HL-60 (cell line): ENCODE data around the gene CELF2.

Experiments used
- DNase-seq, 2 experiments: peaks; one replicate each; pipeline ENCODE4 v3.0.0-alpha.2; 2010 to 2020; ENCODE audit warnings: low read depth in 1 of 2, low spot score in 1 of 2
- H3K27ac ChIP-seq: fragments of 250-450 bp; sonication (Bioruptor Pico); replicated peaks from 2 replicates; pipeline ENCODE4 v1.5.1; 2020; ENCODE audit warnings: mild to moderate bottlenecking, moderate library complexity
- H3K27me3 ChIP-seq: fragments of 250-450 bp; sonication (Bioruptor Pico); 2 replicates; pipeline ENCODE4 v1.5.1; 2021; ENCODE audit warnings: mild to moderate bottlenecking, moderate library complexity; ENCODE audit not compliant: insufficient read depth, poor library complexity, severe bottlenecking
- H3K4me3 ChIP-seq: replicated peaks from 2 replicates; pipeline ENCODE4 v1.5.1; 2011; ENCODE audit warnings: mild to moderate bottlenecking, control low read depth, low read length; ENCODE audit not compliant: insufficient read depth
- GABPA ChIP-seq: IDR thresholded peaks from 2 replicates; pipeline ENCODE4 v1.6.1; 2012; ENCODE audit warnings: low read depth
- POLR2AphosphoS5 ChIP-seq: IDR thresholded peaks from 2 replicates; pipeline ENCODE4 v1.6.1; 2012; ENCODE audit warnings: low read depth
- REST ChIP-seq: IDR thresholded peaks from 2 replicates; pipeline ENCODE4 v1.6.1; 2012; ENCODE audit warnings: low read depth; ENCODE audit not compliant: insufficient replicate concordance
- SPI1 ChIP-seq: IDR thresholded peaks from 2 replicates; pipeline ENCODE4 v1.6.1; 2012; ENCODE audit warnings: low read depth, mild to moderate bottlenecking, borderline replicate concordance
- TF ChIP-seq, protein P1 (sequence below): IDR thresholded peaks from one replicate; pipeline ENCODE4 v1.5.1; 2011; ENCODE audit warnings: low read length, control low read depth, inconsistent platforms; ENCODE audit not compliant: insufficient read depth

Gene CELF2

GRCh38 chr10:11193001-11193551 lies 175.4 kb downstream of the CELF2 start:
- TF ChIP-seq GABPA (no peak), POLR2AphosphoS5 (no peak)

DNA sequence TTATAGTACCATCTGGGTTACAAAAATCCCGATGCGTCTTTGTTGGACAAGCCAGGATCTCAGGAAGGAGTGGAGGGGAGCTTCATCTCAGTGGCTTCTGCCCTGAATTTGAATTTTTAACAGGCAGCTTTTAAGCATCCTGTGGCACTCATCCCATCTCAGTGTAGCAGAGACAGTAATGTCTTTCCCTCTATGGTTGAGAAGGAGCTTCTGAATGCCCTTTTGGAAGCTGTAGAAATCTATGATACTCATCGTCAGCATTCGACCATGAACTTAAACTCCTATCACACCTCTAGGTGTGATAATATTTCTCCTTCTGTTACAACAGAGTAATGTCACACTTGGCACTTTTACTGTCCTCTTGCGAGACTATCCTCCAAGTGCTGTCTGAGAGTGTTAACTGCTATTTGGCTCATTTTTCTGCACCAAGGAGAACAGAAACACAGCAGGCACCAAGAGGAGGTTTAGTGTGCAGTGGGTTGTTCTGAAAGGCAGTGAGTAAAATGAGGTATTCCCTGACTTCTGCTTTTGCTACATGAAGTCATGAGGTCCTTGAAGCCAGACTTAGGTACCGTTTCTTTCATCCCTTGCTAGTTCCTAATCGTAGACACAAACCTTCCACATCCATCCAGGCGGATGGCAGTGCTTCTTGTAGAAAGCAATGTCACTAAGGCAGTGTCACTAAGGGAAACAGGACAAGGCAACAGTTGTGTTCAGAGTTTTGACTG lies 177.4 kb downstream of the CELF2 start:
- DNase-seq = no peak
- Histone ChIP-seq H3K27me3 (no peaks in the 10 kb centered on the region), H3K4me3 (no peak overlapping the region), H3K27ac (no peak overlapping the region)
- TF ChIP-seq REST = no peak
- TF ChIP-seq SPI1 = peak; percentile 56

More at GRCh38 chr10:11193001-11193551, 175.4 kb downstream of the CELF2 start:
- no peak overlapping the region for H3K4me3 ChIP-seq
- H3K27ac ChIP-seq = no peak overlapping the region
- no peak for DNase-seq
- no peaks in the 10 kb centered on the region for H3K27me3 ChIP-seq

- Histone ChIP-seq H3K27ac (no peak overlapping the region), H3K27me3 (no peaks in the 10 kb centered on the region), H3K4me3 (no peak overlapping the region)
- TF ChIP-seq POLR2AphosphoS5 (no peak), SPI1 (no peak), GABPA (no peak), REST (no peak)
- TF ChIP-seq, protein P1, sequence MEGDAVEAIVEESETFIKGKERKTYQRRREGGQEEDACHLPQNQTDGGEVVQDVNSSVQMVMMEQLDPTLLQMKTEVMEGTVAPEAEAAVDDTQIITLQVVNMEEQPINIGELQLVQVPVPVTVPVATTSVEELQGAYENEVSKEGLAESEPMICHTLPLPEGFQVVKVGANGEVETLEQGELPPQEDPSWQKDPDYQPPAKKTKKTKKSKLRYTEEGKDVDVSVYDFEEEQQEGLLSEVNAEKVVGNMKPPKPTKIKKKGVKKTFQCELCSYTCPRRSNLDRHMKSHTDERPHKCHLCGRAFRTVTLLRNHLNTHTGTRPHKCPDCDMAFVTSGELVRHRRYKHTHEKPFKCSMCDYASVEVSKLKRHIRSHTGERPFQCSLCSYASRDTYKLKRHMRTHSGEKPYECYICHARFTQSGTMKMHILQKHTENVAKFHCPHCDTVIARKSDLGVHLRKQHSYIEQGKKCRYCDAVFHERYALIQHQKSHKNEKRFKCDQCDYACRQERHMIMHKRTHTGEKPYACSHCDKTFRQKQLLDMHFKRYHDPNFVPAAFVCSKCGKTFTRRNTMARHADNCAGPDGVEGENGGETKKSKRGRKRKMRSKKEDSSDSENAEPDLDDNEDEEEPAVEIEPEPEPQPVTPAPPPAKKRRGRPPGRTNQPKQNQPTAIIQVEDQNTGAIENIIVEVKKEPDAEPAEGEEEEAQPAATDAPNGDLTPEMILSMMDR = no peak
- DNase-seq = no peak
These were observed 178.0 kb downstream of the CELF2 start for GRCh38 chr10:11195623-11196022.

DNA sequence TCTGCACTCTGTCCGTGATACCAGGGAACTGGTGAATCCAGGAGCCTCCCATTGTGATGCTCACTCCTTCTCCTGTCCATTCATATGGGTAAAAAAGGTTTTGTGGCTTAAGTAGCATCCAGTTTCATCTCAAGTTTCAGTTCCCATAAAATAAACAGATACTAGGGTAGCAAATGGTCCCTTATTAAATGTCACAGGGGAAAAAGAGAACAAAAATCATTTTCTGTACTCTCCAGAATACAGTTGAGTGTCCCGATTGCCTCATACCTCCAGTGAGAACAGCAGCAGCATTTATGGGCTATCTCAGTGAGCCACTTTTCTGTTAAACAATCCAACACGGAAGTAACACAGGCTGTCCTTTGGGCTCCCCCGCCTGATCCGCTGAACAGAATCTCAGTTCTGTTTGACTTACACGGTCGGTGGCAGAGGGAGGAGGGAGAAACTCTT lies 179.6 kb downstream of the CELF2 start:
- peak in 1 of 2 experiments; percentile 28 for DNase-seq

More for the DNA sequence above, 179.6 kb downstream of the CELF2 start:
- no peak overlapping the region for H3K4me3 ChIP-seq
- H3K27me3 ChIP-seq = no peaks in the 10 kb centered on the region
- no peak for TF ChIP-seq REST
- no peak for TF ChIP-seq SPI1
- TF ChIP-seq POLR2AphosphoS5 = no peak
- TF ChIP-seq GABPA = no peak
- TF ChIP-seq, protein P1 = no peak
- no peak overlapping the region for H3K27ac ChIP-seq
